ENCODE data around the gene PHACTR2. TPM values are rescaled to one million over a fixed set of nuclear protein-coding genes. Genes with fewer than 3 reads are reported as not detected.

PHACTR2 gene
- total and polyA plus RNA-seq, 8 donors, result 3.0 to 126 (median 33.9) TPM

GRCh38 chr6:143821359-143821758 is 143.6 kb downstream of the PHACTR2 start:
- Histone ChIP-seq H3K27me3 (no peaks in the 10 kb centered on the region), H3K4me3 (no peak overlapping the region), H3K4me1 (peaks cover 0 to 22% (median 11%) of the 10 kb centered on the region in 4 donors), H3K27ac (no peak overlapping the region), H3K9me3 (no peaks in the 10 kb centered on the region), H3K36me3 (peaks cover 0 to 37% (median 24%) of the 10 kb centered on the region in 4 donors)
- no peak for TF ChIP-seq CTCF (IDR thresholded peaks at IDR 0.05)
- no peak for TF ChIP-seq POLR2AphosphoS5 (IDR thresholded peaks at IDR 0.05)
- no peak for TF ChIP-seq POLR2A (IDR thresholded peaks at IDR 0.05)
- TF ChIP-seq EP300 (IDR thresholded peaks at IDR 0.05), result no peak
- intact Hi-C loops (cut with DNase I; ENCODE audit: low total_unique reads), result no loop called here
- no peak for DNase-seq
- 71 to 83% (median 76%) methylated on average over 6 of the region's 6 CpGs for WGBS, 5 donors

- intact Hi-C loops (cut with DNase I; ENCODE audit: low total_unique reads), result no loop called here
- H3K27me3 ChIP-seq, result no peaks in the 10 kb centered on the region
- WGBS, 5 donors, result 31 to 50% (median 40%) methylated on average over 3 of the region's 3 CpGs
These were observed 144.8 kb downstream of the PHACTR2 start for GRCh38 chr6:143822584-143823024.

GRCh38 chr6:143823548-143823947 is 145.8 kb downstream of the PHACTR2 start:
- Histone ChIP-seq H3K4me3 (no peak overlapping the region), H3K4me1 (peaks cover 0 to 22% (median 11%) of the 10 kb centered on the region in 4 donors), H3K27ac (peak overlapping the region in 1 of 5 donors; percentile 9), H3K9me3 (no peaks in the 10 kb centered on the region), H3K27me3 (no peaks in the 10 kb centered on the region), H3K36me3 (peaks cover 0 to 27% (median 22%) of the 10 kb centered on the region in 4 donors)
- TF ChIP-seq POLR2A (IDR thresholded peaks at IDR 0.05) (no peak), CTCF (IDR thresholded peaks at IDR 0.05) (no peak), EP300 (IDR thresholded peaks at IDR 0.05) (no peak), POLR2AphosphoS5 (IDR thresholded peaks at IDR 0.05) (no peak)
- intact Hi-C loops (cut with DNase I; ENCODE audit: low total_unique reads), result no loop called here
- 68 to 83% (median 79%) methylated on average over 6 of the region's 6 CpGs for WGBS, 5 donors
- no peak for DNase-seq

More at GRCh38 chr6:143822584-143823024, 144.8 kb downstream of the PHACTR2 start:
- DNase-seq, result peak in 1 of 2 donors; percentile 35
- peaks cover 0 to 22% (median 11%) of the 10 kb centered on the region in 4 donors for H3K4me1 ChIP-seq
- peaks cover 0 to 34% (median 24%) of the 10 kb centered on the region in 4 donors for H3K36me3 ChIP-seq
- no peaks in the 10 kb centered on the region for H3K9me3 ChIP-seq
- H3K4me3 ChIP-seq, result no peak overlapping the region
- TF ChIP-seq POLR2A (IDR thresholded peaks at IDR 0.05), result no peak
- TF ChIP-seq CTCF (IDR thresholded peaks at IDR 0.05), result no peak
- no peak for TF ChIP-seq POLR2AphosphoS5 (IDR thresholded peaks at IDR 0.05)
- no peak for TF ChIP-seq EP300 (IDR thresholded peaks at IDR 0.05)
- H3K27ac ChIP-seq, result peak overlapping the region in 1 of 5 donors; percentile 12

GRCh38 chr6:143828572-143828971 is 150.8 kb downstream of the PHACTR2 start:
- Histone ChIP-seq H3K4me1 (peaks cover 0 to 2% (median 1%) of the 10 kb centered on the region in 4 donors), H3K36me3 (peaks cover 0 to 14% (median 12%) of the 10 kb centered on the region in 4 donors), H3K27me3 (no peaks in the 10 kb centered on the region), H3K27ac (no peak overlapping the region), H3K9me3 (no peaks in the 10 kb centered on the region), H3K4me3 (no peak overlapping the region)
- TF ChIP-seq EP300 (IDR thresholded peaks at IDR 0.05), result no peak
- TF ChIP-seq CTCF (IDR thresholded peaks at IDR 0.05), result no peak
- no peak for TF ChIP-seq POLR2A (IDR thresholded peaks at IDR 0.05)
- no peak for TF ChIP-seq POLR2AphosphoS5 (IDR thresholded peaks at IDR 0.05)
- intact Hi-C loops (cut with DNase I; ENCODE audit: low total_unique reads), result no loop called here
- DNase-seq, result no peak
